Activated naive CD8-positive, alpha-beta T cell treated with anti-CD3 and anti-CD28 coated beads, Interleukin-2, amount 10 ng/mL, durations not matched to agents 7 days and 5 days (primary cell): ENCODE data around the gene CCSER1. TPM values are rescaled to one million over a fixed set of nuclear protein-coding genes. Genes with fewer than 3 reads are reported as not detected.
"Not testable (repeated sequence)": the region's sequence is repeated elsewhere in the genome, so short reads cannot be mapped to it uniquely, and the experiment has no call there.

ENCODE experiments used
- ATAC-seq: fragments of 150-1000 bp; cut with Tn5 transposase; one replicate; pipeline ENCODE4 v1.10.0; 2021; ENCODE audit warnings: low read depth, moderate library complexity
- POLR2A ChIA-PET: fragments of 350-600 bp; sonication (Branson Sonifier 250); formaldehyde crosslinking; loops from one replicate; lab custom pipeline; 2021; ENCODE audit warnings: antibody characterized with exemption; lab: Charles Lee
- DNase-seq: peaks from one replicate; pipeline ENCODE4 v3.0.0; 2021
- H3K27ac Mint-ChIP-seq: one replicate; pipeline ENCODE4 v1.8.0; 2022; ENCODE audit warnings: mild to moderate bottlenecking, mixed read lengths
- H3K27me3 Mint-ChIP-seq: one replicate; pipeline ENCODE4 v1.8.0; 2022; ENCODE audit warnings: mild to moderate bottlenecking, moderate library complexity, mixed read lengths
- H3K36me3 Mint-ChIP-seq: one replicate; pipeline ENCODE4 v1.8.0; 2021; ENCODE audit warnings: mild to moderate bottlenecking, mixed read lengths
- H3K4me1 Mint-ChIP-seq: one replicate; pipeline ENCODE4 v1.8.0; 2021; ENCODE audit warnings: mixed read lengths
- H3K4me3 Mint-ChIP-seq: one replicate; pipeline ENCODE4 v1.8.0; 2022; ENCODE audit warnings: mild to moderate bottlenecking, moderate library complexity, mixed read lengths
- H3K9me3 Mint-ChIP-seq: one replicate; pipeline ENCODE4 v1.8.0; 2021; ENCODE audit warnings: mixed read lengths
- total RNA-seq, 2 experiments: library from RNA; stranded (reverse); gene quantifications; one replicate each; pipeline ENCODE4 v1.2.3, GENCODE V29; 2021

Gene CCSER1
- total RNA-seq, 2 experiments from 2014 or later = 0.64 TPM; not detected in 1

DNA sequence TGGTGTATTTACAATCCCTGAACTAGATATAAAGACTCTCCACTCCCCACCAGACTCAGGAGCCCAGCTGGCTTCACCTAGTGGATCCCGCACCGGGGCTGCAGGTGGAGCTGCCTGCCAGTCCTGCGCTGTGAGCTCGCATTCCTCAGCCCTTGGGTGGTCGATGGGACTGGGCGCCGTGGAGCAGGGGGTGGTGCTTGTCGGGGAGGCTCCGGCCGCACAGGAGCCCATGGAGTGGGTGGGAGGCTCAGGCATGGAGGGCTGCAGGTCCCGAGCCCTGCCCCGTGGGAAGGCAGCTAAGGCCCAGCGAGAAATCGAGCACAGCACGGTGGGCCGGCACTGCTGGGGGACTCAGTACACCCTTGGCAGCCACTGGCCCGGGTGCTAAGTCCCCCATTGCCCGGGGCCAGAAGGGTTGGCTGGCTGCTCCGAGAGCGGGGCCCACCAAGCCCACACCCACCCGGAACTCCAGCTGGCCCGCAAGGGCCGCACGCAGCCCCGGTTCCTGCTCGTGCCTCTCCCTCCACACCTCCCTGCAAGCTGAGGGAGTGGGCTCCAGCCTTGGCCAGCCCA, 1090.7 kb downstream of the CCSER1 start:
- POLR2A ChIA-PET, DNase-seq, H3K36me3 Mint-ChIP-seq, ATAC-seq, H3K4me1 Mint-ChIP-seq, H3K27ac Mint-ChIP-seq, H3K9me3 Mint-ChIP-seq, H3K27me3 Mint-ChIP-seq, H3K4me3 Mint-ChIP-seq: not testable (repeated sequence)

DNA sequence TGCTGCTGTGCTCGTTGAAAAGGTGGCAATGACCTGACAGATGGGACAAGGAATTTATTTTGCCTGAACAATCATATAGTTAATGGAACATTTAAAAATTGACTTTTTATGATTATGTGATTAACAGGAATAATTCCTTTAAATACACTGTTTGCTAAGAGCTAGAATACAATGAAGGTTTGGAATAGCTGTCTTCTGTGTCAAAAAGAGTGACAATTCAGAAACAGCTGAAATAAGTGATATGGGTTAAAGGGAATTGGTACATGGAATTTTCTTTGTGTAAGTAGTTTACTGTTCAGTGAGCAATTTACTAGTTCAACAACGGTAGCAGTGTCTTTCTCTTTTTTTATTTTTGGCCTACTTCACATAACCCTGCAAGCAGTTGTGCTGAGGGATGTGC, 1093.1 kb downstream of the CCSER1 start:
- ATAC-seq (no peak), DNase-seq (no peak)
- Mint-ChIP-seq H3K36me3 (no peaks in the 10 kb centered on the region), H3K27me3 (no peaks in the 10 kb centered on the region), H3K4me1 (no peaks in the 10 kb centered on the region), H3K4me3 (no peak overlapping the region), H3K27ac (no peak overlapping the region), H3K9me3 (no peaks in the 10 kb centered on the region)
- POLR2A ChIA-PET = no interaction called here

DNA sequence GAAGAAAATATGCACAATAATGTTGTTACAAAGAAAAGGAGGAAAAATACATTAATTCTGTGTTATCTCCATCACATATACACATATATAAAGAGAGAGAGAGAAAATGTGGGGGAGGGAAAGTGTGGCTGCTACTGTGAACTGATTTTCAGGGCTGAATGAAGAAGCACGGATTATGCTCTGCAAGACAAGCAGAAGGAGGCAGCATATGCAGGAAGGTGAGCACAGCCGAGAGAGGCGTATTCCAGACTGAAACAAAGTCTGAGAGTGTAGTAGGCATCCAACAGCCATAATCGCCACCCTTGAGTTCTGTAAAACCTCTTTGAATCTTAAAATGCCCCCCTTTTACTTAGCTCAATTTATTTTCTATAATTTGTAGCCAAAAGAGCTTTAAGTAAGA, 1094.8 kb downstream of the CCSER1 start:
- H3K9me3 Mint-ChIP-seq = no peaks in the 10 kb centered on the region
- H3K36me3 Mint-ChIP-seq = no peaks in the 10 kb centered on the region
- no peaks in the 10 kb centered on the region for H3K4me1 Mint-ChIP-seq
- POLR2A ChIA-PET = no interaction called here
- H3K27ac Mint-ChIP-seq = no peak overlapping the region
- no peaks in the 10 kb centered on the region for H3K27me3 Mint-ChIP-seq
- DNase-seq (no peak), ATAC-seq (no peak)
- H3K4me3 Mint-ChIP-seq = no peak overlapping the region

DNA sequence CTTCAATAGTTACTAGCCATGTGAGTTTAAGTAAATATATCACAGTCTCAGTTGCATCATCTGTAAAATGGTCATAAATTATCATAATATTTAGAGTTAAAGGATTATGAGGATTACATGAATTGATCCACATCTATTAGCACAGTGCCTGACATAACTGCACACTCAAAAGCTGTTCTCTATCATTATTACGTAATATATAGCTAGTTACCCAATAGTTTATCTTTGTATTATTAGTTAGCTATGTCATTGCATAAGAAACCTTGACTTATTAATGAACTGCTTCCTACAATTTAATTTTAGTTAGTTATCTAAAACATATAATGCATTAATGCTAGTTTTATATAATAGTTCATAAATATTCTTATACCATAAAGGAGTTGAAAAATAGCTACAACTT, 1099.7 kb downstream of the CCSER1 start:
- Mint-ChIP-seq H3K36me3 (no peaks in the 10 kb centered on the region), H3K9me3 (no peaks in the 10 kb centered on the region), H3K4me1 (no peaks in the 10 kb centered on the region), H3K4me3 (no peak overlapping the region), H3K27me3 (no peaks in the 10 kb centered on the region), H3K27ac (no peak overlapping the region)
- DNase-seq = no peak
- ATAC-seq = no peak
- POLR2A ChIA-PET = no interaction called here

DNA sequence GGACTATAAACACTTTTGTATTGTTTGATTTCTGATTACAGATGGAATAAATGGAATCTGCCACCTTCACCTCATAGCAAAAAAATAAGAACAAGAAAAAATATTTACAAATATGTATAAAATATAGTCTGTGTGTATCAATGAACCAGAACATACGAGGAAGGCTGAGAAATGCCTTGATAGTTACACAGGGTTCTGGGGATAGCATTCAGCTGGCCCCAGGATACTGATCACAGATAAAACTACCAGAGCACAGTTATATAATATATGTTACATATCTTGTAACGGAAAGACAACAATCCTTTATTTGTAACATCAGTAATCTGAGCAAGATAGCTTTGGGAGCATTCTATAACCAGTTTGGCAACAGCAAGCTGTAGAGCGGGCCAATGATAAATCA, 1101.5 kb downstream of the CCSER1 start:
- H3K27me3 Mint-ChIP-seq = no peaks in the 10 kb centered on the region
- H3K36me3 Mint-ChIP-seq = no peaks in the 10 kb centered on the region
- H3K9me3 Mint-ChIP-seq = no peaks in the 10 kb centered on the region
- no peak overlapping the region for H3K27ac Mint-ChIP-seq
- DNase-seq (no peak), ATAC-seq (no peak)
- POLR2A ChIA-PET = no interaction called here
- no peak overlapping the region for H3K4me3 Mint-ChIP-seq
- no peaks in the 10 kb centered on the region for H3K4me1 Mint-ChIP-seq

DNA sequence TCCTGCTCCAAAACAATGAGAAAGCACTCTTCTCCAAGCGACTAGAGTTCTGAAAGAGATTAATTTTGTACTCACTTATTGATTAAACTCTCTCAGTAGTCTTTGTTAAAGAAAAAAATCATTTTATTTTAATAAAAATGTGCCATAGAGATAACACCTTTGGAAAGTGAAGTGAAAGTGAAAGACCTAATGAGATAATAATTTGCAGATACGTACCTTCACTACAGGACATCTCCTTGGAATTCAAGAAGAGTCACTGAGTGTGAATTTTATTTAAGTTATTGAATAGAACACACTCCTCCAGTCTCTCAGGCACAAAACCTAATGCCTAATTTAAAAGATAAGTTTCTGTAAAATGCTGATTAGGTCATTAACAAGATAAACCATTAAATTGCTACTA, 1106.0 kb downstream of the CCSER1 start:
- Mint-ChIP-seq H3K9me3 (peaks cover 1% of the 10 kb centered on the region), H3K36me3 (no peaks in the 10 kb centered on the region), H3K27ac (no peak overlapping the region), H3K27me3 (no peaks in the 10 kb centered on the region), H3K4me1 (no peaks in the 10 kb centered on the region), H3K4me3 (no peak overlapping the region)
- ATAC-seq = no peak
- no peak for DNase-seq
- POLR2A ChIA-PET = no interaction called here

DNA sequence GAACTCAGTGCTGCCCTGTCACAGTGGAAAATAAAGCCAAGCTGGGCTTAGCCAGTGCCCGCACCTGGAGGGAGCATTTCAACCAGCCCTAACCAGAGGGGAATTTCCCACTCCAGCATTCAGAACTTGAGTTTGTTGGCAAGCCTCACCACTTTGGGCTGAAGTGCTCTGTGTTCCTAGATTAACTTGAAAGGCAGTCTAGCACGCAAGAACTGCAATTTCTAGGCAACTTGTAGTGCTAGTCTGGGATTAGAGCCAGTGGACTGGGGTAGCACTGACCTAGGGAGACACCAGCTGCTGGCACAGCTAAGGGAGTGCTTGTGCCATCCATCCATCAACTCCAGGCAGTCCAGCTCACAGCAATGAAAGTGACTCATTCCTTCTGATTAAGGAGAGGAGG, 1115.9 kb downstream of the CCSER1 start:
- DNase-seq (no peak), ATAC-seq (no peak)
- H3K27ac Mint-ChIP-seq = no peak overlapping the region
- H3K9me3 Mint-ChIP-seq = peaks cover 6% of the 10 kb centered on the region
- no peak overlapping the region for H3K4me3 Mint-ChIP-seq
- no peaks in the 10 kb centered on the region for H3K4me1 Mint-ChIP-seq
- H3K27me3 Mint-ChIP-seq = no peaks in the 10 kb centered on the region
- H3K36me3 Mint-ChIP-seq = no peaks in the 10 kb centered on the region
- POLR2A ChIA-PET = no interaction called here

DNA sequence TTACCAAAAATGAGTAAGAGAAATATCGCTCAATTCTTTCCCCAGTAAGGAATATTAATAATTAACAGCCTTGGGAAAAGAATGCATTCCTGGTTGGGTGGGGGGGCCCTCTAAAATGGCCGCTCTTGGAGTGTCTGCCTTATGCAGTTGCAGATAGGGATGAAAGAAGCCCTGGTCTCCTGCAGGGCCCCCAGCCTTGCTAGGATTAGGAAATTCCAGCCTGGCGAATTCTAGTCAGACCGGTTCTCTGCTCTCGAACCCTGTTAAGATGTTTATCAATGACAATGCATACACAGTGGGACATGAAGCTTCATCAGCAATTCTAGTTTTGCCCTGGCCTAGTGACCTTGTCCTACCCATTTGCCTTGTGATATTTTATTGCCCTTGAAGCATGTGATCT, 1128.8 kb downstream of the CCSER1 start:
- H3K27me3 Mint-ChIP-seq = no peaks in the 10 kb centered on the region
- POLR2A ChIA-PET = no interaction called here
- no peaks in the 10 kb centered on the region for H3K4me1 Mint-ChIP-seq
- H3K9me3 Mint-ChIP-seq = no peaks in the 10 kb centered on the region
- H3K27ac Mint-ChIP-seq = no peak overlapping the region
- DNase-seq = no peak
- no peaks in the 10 kb centered on the region for H3K36me3 Mint-ChIP-seq
- no peak overlapping the region for H3K4me3 Mint-ChIP-seq
- ATAC-seq = no peak

DNA sequence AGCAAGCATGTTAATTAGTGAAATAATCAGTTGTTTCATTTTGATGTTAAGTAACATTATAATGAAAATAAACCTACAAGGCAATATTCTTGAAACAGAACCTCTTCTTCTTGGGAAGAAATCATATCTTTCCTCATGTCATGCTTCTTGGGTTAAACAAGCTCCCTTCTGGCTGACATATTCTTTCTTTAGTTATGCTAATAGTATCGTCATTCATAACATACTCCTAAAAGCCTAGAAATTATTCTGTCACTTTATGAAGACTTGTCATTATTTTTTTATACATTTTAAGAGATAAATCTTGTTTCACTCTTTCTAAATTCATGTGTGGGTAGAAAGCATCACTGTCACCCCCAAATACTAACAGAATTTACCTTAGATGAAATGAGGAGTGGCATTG, 1129.6 kb downstream of the CCSER1 start:
- no peak for DNase-seq
- POLR2A ChIA-PET = no interaction called here
- no peak for ATAC-seq
- no peaks in the 10 kb centered on the region for H3K36me3 Mint-ChIP-seq
- H3K27ac Mint-ChIP-seq = no peak overlapping the region
- H3K4me3 Mint-ChIP-seq = no peak overlapping the region
- H3K4me1 Mint-ChIP-seq = no peaks in the 10 kb centered on the region
- H3K27me3 Mint-ChIP-seq = no peaks in the 10 kb centered on the region
- no peaks in the 10 kb centered on the region for H3K9me3 Mint-ChIP-seq

DNA sequence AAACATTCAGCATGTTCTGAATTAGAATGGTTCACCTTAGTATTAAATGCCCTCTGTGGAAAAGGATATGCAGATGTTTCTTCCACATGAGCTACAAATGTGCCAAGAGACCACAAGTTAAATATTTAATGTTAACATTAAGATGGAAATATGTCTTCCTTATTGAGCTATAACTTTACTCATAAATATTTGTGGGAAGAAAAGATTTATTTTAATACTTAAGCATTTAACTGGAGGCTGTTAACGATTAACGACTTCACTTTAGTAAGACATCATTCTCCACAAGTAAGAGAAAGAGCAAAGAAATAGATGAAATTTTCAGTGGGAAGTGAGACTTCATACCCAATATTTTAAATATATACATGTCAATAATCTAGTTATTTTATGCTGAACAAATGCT, 1130.5 kb downstream of the CCSER1 start:
- Mint-ChIP-seq H3K27ac (no peak overlapping the region), H3K4me3 (no peak overlapping the region), H3K9me3 (no peaks in the 10 kb centered on the region), H3K4me1 (no peaks in the 10 kb centered on the region), H3K36me3 (no peaks in the 10 kb centered on the region), H3K27me3 (no peaks in the 10 kb centered on the region)
- POLR2A ChIA-PET = no interaction called here
- ATAC-seq = no peak
- no peak for DNase-seq

DNA sequence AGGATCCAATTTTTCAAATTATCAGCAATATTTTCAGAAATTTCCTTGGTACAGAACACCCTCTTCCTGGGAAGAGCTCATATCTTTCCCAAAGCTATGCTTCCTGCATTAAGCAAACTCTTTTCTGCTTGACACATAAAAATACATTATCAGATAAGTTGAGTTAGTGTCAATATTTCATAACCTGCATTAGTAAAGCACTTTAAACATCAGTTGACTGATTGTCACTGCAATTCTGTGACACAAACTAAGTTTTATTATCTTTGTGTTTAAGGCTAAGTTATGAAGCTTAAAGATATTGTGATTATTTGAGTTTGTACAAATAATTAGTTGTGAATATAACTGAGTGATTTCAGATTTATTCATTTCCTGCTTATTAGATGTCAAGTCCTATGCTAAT, 1131.1 kb downstream of the CCSER1 start:
- Mint-ChIP-seq H3K36me3 (no peaks in the 10 kb centered on the region), H3K9me3 (no peaks in the 10 kb centered on the region), H3K4me3 (no peak overlapping the region), H3K27ac (no peak overlapping the region), H3K4me1 (no peaks in the 10 kb centered on the region), H3K27me3 (no peaks in the 10 kb centered on the region)
- POLR2A ChIA-PET = no interaction called here
- ATAC-seq = no peak
- no peak for DNase-seq

DNA sequence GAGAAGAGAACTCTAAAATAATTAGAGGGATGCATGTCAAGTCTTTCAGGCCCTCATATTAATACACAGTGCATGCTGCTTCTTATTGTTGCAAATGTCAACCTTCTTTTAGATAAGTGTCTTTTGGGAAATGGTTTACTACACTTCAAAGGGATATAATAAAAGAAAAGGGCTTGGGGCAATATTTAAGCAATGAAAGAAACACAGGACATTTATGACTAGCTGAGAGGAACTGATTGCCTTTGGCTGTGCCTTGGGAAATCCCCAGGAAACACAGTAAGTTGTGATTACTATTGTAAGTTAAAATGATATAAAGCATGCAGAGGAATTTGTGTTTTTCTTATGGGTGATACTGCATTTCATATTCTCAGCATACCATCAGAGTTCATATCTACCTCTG, 1140.3 kb downstream of the CCSER1 start:
- Mint-ChIP-seq H3K9me3 (peaks cover 3% of the 10 kb centered on the region), H3K36me3 (no peaks in the 10 kb centered on the region)

DNA sequence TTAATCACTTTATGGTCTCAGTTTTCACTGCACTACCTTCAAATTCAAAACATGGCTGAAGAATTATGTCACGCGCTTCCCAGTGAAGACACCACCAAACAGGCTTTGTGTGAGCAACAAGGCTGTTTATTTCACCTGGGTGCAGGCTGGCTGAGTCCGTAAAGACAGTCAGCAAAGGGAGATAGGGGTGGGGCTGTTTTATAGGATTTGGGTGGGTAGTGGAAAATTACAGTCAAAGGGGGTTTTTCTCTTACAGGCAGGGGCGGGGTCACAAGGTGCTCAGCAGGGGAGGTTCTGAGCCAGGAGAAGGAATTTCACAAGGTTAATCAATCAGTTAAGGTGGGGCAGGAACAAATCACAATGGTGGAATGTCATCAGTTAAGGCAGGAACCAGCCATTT, 1141.3 kb downstream of the CCSER1 start:
- H3K36me3 Mint-ChIP-seq, H3K27me3 Mint-ChIP-seq, ATAC-seq, H3K9me3 Mint-ChIP-seq, H3K4me3 Mint-ChIP-seq, POLR2A ChIA-PET, H3K4me1 Mint-ChIP-seq, DNase-seq, H3K27ac Mint-ChIP-seq: not testable (repeated sequence)

More for the DNA sequence above, 1140.3 kb downstream of the CCSER1 start:
- Mint-ChIP-seq H3K27ac (no peak overlapping the region), H3K27me3 (no peaks in the 10 kb centered on the region), H3K4me3 (no peak overlapping the region), H3K4me1 (no peaks in the 10 kb centered on the region)
- no peak for ATAC-seq
- no peak for DNase-seq
- POLR2A ChIA-PET = no interaction called here

DNA sequence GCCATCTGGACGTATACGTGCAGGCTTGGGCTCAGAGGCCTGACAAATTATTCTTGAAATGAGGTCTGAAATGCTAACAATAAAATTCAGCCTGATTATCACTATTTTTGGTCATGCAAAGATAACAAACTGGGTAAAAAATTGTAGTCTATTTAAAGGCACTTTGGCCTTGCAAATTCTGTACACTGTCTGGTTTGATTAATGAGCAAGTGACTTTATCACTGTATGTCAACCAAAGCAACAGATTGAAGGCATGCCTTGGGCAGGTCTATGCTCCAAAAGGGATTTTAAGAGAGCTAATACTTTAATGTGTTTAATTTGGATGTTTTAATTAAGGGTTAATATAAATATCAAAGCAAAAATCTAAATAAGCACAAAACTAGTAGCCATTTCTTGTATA, 1141.7 kb downstream of the CCSER1 start:
- H3K4me1 Mint-ChIP-seq = no peaks in the 10 kb centered on the region
- H3K27me3 Mint-ChIP-seq = no peaks in the 10 kb centered on the region
- ATAC-seq (no peak), DNase-seq (no peak)
- H3K36me3 Mint-ChIP-seq = no peaks in the 10 kb centered on the region
- H3K27ac Mint-ChIP-seq = no peak overlapping the region
- peaks cover 3% of the 10 kb centered on the region for H3K9me3 Mint-ChIP-seq
- no peak overlapping the region for H3K4me3 Mint-ChIP-seq
- POLR2A ChIA-PET = no interaction called here

DNA sequence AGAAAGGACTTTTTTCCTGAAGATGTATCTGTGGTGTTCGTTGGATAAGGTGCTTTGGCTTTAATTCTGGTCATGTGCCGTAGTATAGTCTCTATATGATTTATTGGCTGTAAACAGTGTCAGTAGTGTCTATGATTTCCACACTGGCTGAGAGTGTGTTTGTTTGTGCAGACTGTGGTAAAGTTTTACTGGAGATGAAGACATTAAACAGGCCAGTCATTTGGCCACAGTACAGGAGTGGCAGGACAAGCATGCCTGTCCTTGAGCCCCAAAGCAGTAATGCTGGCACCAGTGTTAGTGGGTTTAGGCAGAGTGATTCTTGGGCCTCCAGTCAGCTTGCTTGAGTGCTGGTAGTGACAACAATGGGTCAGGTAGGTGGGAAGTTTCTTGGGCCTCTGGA, 1152.7 kb downstream of the CCSER1 start:
- no peak overlapping the region for H3K4me3 Mint-ChIP-seq
- POLR2A ChIA-PET = no interaction called here

More for the DNA sequence above, 1152.7 kb downstream of the CCSER1 start:
- H3K4me1 Mint-ChIP-seq = no peaks in the 10 kb centered on the region
- no peak overlapping the region for H3K27ac Mint-ChIP-seq
- ATAC-seq (no peak), DNase-seq (no peak)
- no peaks in the 10 kb centered on the region for H3K27me3 Mint-ChIP-seq
- H3K9me3 Mint-ChIP-seq = peaks cover 2% of the 10 kb centered on the region
- no peaks in the 10 kb centered on the region for H3K36me3 Mint-ChIP-seq
